ENCODE results near the gene MANEA.
"Not testable (repeated sequence)": the region's sequence is repeated elsewhere in the genome, so short reads cannot be mapped to it uniquely, and the experiment has no call there.

The MANEA gene

GRCh38 chr6:95577304-95578105, at the start of gene MANEA:
TSS of gene MANEA (plus strand) at chr6:95577535. CDS start at chr6:95586440, 8,905 bp downstream.
- H3K4me3 Mint-ChIP-seq, result peak within 1 kb of the TSS; percentile 97
- peaks cover 41% of the 10 kb centered on the region for H3K4me1 Mint-ChIP-seq (ENCODE audit: low read depth)
- H3K36me3 Mint-ChIP-seq (ENCODE audit: low read depth), result peaks cover 5% of the 10 kb centered on the region
- no peaks in the 10 kb centered on the region for H3K9me3 Mint-ChIP-seq
- no peaks in the 10 kb centered on the region for H3K27me3 Mint-ChIP-seq
- H3K27ac Mint-ChIP-seq, result peak within 1 kb of the TSS; percentile 96

- no peak overlapping the region for H3K27ac Mint-ChIP-seq
- no peak overlapping the region for H3K4me3 Mint-ChIP-seq
- H3K27me3 Mint-ChIP-seq, result peaks cover 8% of the 10 kb centered on the region
- no peaks in the 10 kb centered on the region for H3K36me3 Mint-ChIP-seq (ENCODE audit: low read depth)
- H3K9me3 Mint-ChIP-seq, result peaks cover 3% of the 10 kb centered on the region
- H3K4me1 Mint-ChIP-seq (ENCODE audit: low read depth), result no peaks in the 10 kb centered on the region
Observed at GRCh38 chr6:95529762-95530161, 47.6 kb upstream of the MANEA start.

GRCh38 chr6:95530176-95530819, 47.0 kb upstream of the MANEA start:
- Mint-ChIP-seq H3K36me3 (ENCODE audit: low read depth) (no peaks in the 10 kb centered on the region), H3K27me3 (peaks cover 4% of the 10 kb centered on the region), H3K27ac (no peak overlapping the region), H3K9me3 (no peaks in the 10 kb centered on the region), H3K4me1 (ENCODE audit: low read depth) (no peaks in the 10 kb centered on the region), H3K4me3 (no peak overlapping the region)

GRCh38 chr6:95543798-95544197, 33.5 kb upstream of the MANEA start:
- H3K4me3 Mint-ChIP-seq, result no peak overlapping the region
- peaks cover 7% of the 10 kb centered on the region for H3K27me3 Mint-ChIP-seq
- no peaks in the 10 kb centered on the region for H3K4me1 Mint-ChIP-seq (ENCODE audit: low read depth)
- H3K36me3 Mint-ChIP-seq (ENCODE audit: low read depth), result no peaks in the 10 kb centered on the region
- H3K9me3 Mint-ChIP-seq, result no peaks in the 10 kb centered on the region
- no peak overlapping the region for H3K27ac Mint-ChIP-seq

- H3K27me3 Mint-ChIP-seq, result peaks cover 7% of the 10 kb centered on the region
- H3K4me3 Mint-ChIP-seq, result no peak overlapping the region
- H3K4me1 Mint-ChIP-seq (ENCODE audit: low read depth), result no peaks in the 10 kb centered on the region
- H3K9me3 Mint-ChIP-seq, result no peaks in the 10 kb centered on the region
- no peak overlapping the region for H3K27ac Mint-ChIP-seq
- no peaks in the 10 kb centered on the region for H3K36me3 Mint-ChIP-seq (ENCODE audit: low read depth)
Observed at GRCh38 chr6:95544517-95545225, 32.7 kb upstream of the MANEA start.

GRCh38 chr6:95545226-95545625, 32.1 kb upstream of the MANEA start:
- H3K4me3 Mint-ChIP-seq, result no peak overlapping the region
- H3K27ac Mint-ChIP-seq, result no peak overlapping the region
- no peaks in the 10 kb centered on the region for H3K4me1 Mint-ChIP-seq (ENCODE audit: low read depth)
- no peaks in the 10 kb centered on the region for H3K9me3 Mint-ChIP-seq
- peaks cover 7% of the 10 kb centered on the region for H3K27me3 Mint-ChIP-seq
- no peaks in the 10 kb centered on the region for H3K36me3 Mint-ChIP-seq (ENCODE audit: low read depth)

GRCh38 chr6:95545686-95546085, 31.6 kb upstream of the MANEA start:
- Mint-ChIP-seq H3K9me3 (no peaks in the 10 kb centered on the region), H3K4me3 (no peak overlapping the region), H3K36me3 (ENCODE audit: low read depth) (no peaks in the 10 kb centered on the region), H3K4me1 (ENCODE audit: low read depth) (no peaks in the 10 kb centered on the region), H3K27me3 (peaks cover 7% of the 10 kb centered on the region), H3K27ac (no peak overlapping the region)

- Mint-ChIP-seq H3K9me3 (no peaks in the 10 kb centered on the region), H3K36me3 (ENCODE audit: low read depth) (no peaks in the 10 kb centered on the region), H3K4me1 (ENCODE audit: low read depth) (no peaks in the 10 kb centered on the region), H3K27me3 (peaks cover 7% of the 10 kb centered on the region), H3K4me3 (no peak overlapping the region), H3K27ac (no peak overlapping the region)
Observed at GRCh38 chr6:95546148-95546547, 31.2 kb upstream of the MANEA start.

GRCh38 chr6:95547043-95547442, 30.3 kb upstream of the MANEA start:
- no peak overlapping the region for H3K4me3 Mint-ChIP-seq
- H3K4me1 Mint-ChIP-seq (ENCODE audit: low read depth), result no peaks in the 10 kb centered on the region
- H3K27ac Mint-ChIP-seq, result no peak overlapping the region
- no peaks in the 10 kb centered on the region for H3K9me3 Mint-ChIP-seq
- peaks cover 11% of the 10 kb centered on the region for H3K27me3 Mint-ChIP-seq
- H3K36me3 Mint-ChIP-seq (ENCODE audit: low read depth), result no peaks in the 10 kb centered on the region

- Mint-ChIP-seq H3K9me3 (peaks cover 3% of the 10 kb centered on the region), H3K36me3 (ENCODE audit: low read depth) (no peaks in the 10 kb centered on the region), H3K27me3 (peaks cover 15% of the 10 kb centered on the region), H3K4me1 (ENCODE audit: low read depth) (no peaks in the 10 kb centered on the region), H3K4me3 (no peak overlapping the region), H3K27ac (no peak overlapping the region)
Observed at GRCh38 chr6:95548188-95548786, 29.0 kb upstream of the MANEA start.

- Mint-ChIP-seq H3K27ac (no peak overlapping the region), H3K4me3 (no peak overlapping the region), H3K36me3 (ENCODE audit: low read depth) (peaks cover 11% of the 10 kb centered on the region), H3K4me1 (ENCODE audit: low read depth) (no peaks in the 10 kb centered on the region), H3K9me3 (peaks cover 17% of the 10 kb centered on the region), H3K27me3 (peaks cover 16% of the 10 kb centered on the region)
Observed at GRCh38 chr6:95551678-95552324, 25.5 kb upstream of the MANEA start.

- peaks cover 18% of the 10 kb centered on the region for H3K36me3 Mint-ChIP-seq (ENCODE audit: low read depth)
- H3K9me3 Mint-ChIP-seq, result peaks cover 17% of the 10 kb centered on the region
- no peaks in the 10 kb centered on the region for H3K4me1 Mint-ChIP-seq (ENCODE audit: low read depth)
- no peak overlapping the region for H3K4me3 Mint-ChIP-seq
- no peak overlapping the region for H3K27ac Mint-ChIP-seq
- H3K27me3 Mint-ChIP-seq, result peaks cover 13% of the 10 kb centered on the region
Observed at GRCh38 chr6:95553880-95554279, 23.5 kb upstream of the MANEA start.

- not testable (repeated sequence) for H3K4me3 Mint-ChIP-seq; H3K9me3 Mint-ChIP-seq; H3K4me1 Mint-ChIP-seq (ENCODE audit: low read depth); H3K27me3 Mint-ChIP-seq; H3K27ac Mint-ChIP-seq
- peaks cover 15% of the 10 kb centered on the region for H3K36me3 Mint-ChIP-seq (ENCODE audit: low read depth)
Observed at GRCh38 chr6:95560956-95561355, 16.4 kb upstream of the MANEA start.

GRCh38 chr6:95569560-95569959, 7.8 kb upstream of the MANEA start:
- H3K27me3 Mint-ChIP-seq, result no peaks in the 10 kb centered on the region

More at GRCh38 chr6:95569560-95569959, 7.8 kb upstream of the MANEA start:
- Mint-ChIP-seq H3K36me3 (ENCODE audit: low read depth) (peaks cover 4% of the 10 kb centered on the region), H3K27ac (no peak overlapping the region), H3K9me3 (no peaks in the 10 kb centered on the region), H3K4me3 (no peak overlapping the region), H3K4me1 (ENCODE audit: low read depth) (peaks cover 13% of the 10 kb centered on the region)
